Activated T-cell treated with anti-CD3 and anti-CD28 coated beads, Interleukin-2, amount 50 U/mL, for 72 hours (primary cell): ENCODE data around the gene DOCK1. TPM values are rescaled to one million over a fixed set of nuclear protein-coding genes. Genes with fewer than 3 reads are reported as not detected.

Experiments
- ATAC-seq, 2 donors: fragments of 150-1000 bp; cut with Tn5 transposase; replicated peaks in 1 of 2; 2 replicates each; pipeline ENCODE4 v1.10.0; 2021; ENCODE audit warnings: moderate library complexity in 2 of 2, mild to moderate bottlenecking in 1 of 2
- DNase-seq, 2 donors: peaks; one replicate each; pipeline ENCODE4 v3.0.0; 2021 to 2022; ENCODE audit warnings: mixed read lengths in 1 of 2
- H3K27ac Mint-ChIP-seq: one replicate; pipeline ENCODE4 v1.8.0; 2022; ENCODE audit warnings: mild to moderate bottlenecking, moderate library complexity, mixed read lengths
- H3K27me3 Mint-ChIP-seq: one replicate; pipeline ENCODE4 v1.8.0; 2022; ENCODE audit warnings: low read depth, mixed read lengths
- H3K36me3 Mint-ChIP-seq, 2 donors: one replicate each; pipeline ENCODE4 v1.8.0; 2022; ENCODE audit warnings: mixed read lengths in 2 of 2, mild to moderate bottlenecking in 1 of 2; ENCODE audit not compliant: insufficient read depth in 2 of 2
- H3K4me1 Mint-ChIP-seq: one replicate; pipeline ENCODE4 v1.8.0; 2022; ENCODE audit warnings: low read depth, mixed read lengths
- H3K4me3 Mint-ChIP-seq, 2 donors: one replicate each; pipeline ENCODE4 v1.8.0; 2022; ENCODE audit warnings: mild to moderate bottlenecking in 2 of 2, mixed read lengths in 2 of 2, moderate library complexity in 2 of 2
- H3K9me3 Mint-ChIP-seq, 2 donors: one replicate each; pipeline ENCODE4 v1.8.0; 2022; ENCODE audit warnings: mixed read lengths in 2 of 2
- total RNA-seq, 2 donors: library from RNA; stranded (reverse); gene quantifications; one replicate each; pipeline ENCODE4 v1.2.3, GENCODE V29; 2022

Gene DOCK1
- total RNA-seq, 2 donors from 2014 or later = 0.35 to 0.53 TPM

- no peak overlapping the region for H3K27ac Mint-ChIP-seq
- H3K9me3 Mint-ChIP-seq = no peaks in the 10 kb centered on the region
- H3K4me1 Mint-ChIP-seq = no peaks in the 10 kb centered on the region
- no peaks in the 10 kb centered on the region for H3K36me3 Mint-ChIP-seq
- no peak overlapping the region for H3K4me3 Mint-ChIP-seq
- no peaks in the 10 kb centered on the region for H3K27me3 Mint-ChIP-seq
- ATAC-seq = no peak
- DNase-seq = no peak
Measured at GRCh38 chr10:127174866-127175265, 269.6 kb downstream of the DOCK1 start.

DNA sequence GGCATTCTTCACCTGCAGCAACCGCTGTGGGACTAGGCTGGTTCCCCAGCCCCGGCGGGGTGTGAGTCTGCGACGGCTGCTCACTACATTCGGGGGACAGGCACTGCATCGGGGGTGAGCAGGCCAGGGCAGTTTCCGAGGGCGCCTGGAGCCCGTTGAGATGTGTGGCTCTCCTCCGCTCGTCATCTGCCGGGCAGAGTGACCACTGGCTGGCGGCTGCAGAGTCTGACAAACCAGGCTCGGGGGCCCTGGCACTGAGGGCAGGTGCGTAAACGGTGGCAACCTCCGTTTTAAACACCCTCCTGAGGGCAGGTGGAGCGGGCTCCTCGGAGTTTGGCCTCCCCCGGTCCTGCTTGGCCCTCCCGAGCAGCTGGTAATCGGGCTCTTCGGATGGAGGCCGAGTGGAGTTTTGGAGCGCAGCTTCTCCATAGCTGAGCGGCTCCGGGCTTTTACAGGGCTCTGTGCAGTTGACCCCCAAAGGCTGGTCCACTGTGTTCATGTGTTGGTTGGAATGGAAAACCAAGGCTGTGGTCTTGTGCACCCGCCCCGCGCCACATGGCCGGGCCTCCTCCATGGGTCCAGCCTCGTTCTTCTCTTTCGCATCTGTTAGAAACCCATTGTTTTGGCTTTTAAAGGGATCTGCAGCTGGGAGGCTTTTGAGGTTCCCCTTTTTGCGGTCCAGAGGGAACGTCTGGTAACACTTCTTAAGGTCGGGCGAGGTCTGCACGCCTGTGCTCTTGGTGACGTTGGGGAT is 270.3 kb downstream of the DOCK1 start:
- H3K27ac Mint-ChIP-seq = no peak overlapping the region
- H3K9me3 Mint-ChIP-seq = no peaks in the 10 kb centered on the region
- no peak overlapping the region for H3K4me3 Mint-ChIP-seq
- ATAC-seq (no peak), DNase-seq (no peak)
- no peaks in the 10 kb centered on the region for H3K27me3 Mint-ChIP-seq
- no peaks in the 10 kb centered on the region for H3K36me3 Mint-ChIP-seq
- no peaks in the 10 kb centered on the region for H3K4me1 Mint-ChIP-seq

DNA sequence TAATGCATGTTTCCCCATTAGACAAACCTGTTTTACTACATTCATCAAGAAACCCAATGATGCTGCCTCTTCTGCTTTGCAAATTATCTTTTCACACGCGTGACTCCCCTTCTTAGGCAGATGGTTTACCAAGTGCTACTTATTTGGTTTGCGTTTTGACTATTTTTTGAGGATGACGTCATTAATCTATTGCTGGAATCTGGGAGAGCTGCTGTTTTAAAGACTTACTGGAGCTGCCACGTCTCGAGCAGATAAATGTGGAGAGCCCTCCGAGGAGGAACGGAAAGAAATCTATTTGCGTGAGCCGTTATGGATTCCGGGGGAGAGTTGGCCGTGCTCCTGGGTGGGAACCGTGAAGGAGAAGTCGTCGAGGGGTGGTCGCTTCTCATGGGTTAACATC is 271.4 kb downstream of the DOCK1 start:
- H3K4me1 Mint-ChIP-seq = no peaks in the 10 kb centered on the region
- H3K36me3 Mint-ChIP-seq = no peaks in the 10 kb centered on the region
- no peak for DNase-seq
- ATAC-seq = no peak
- no peak overlapping the region for H3K27ac Mint-ChIP-seq
- no peaks in the 10 kb centered on the region for H3K27me3 Mint-ChIP-seq
- H3K4me3 Mint-ChIP-seq = no peak overlapping the region
- H3K9me3 Mint-ChIP-seq = no peaks in the 10 kb centered on the region

GRCh38 chr10:127179612-127180250 is 274.5 kb downstream of the DOCK1 start:
- no peaks in the 10 kb centered on the region for H3K36me3 Mint-ChIP-seq
- no peaks in the 10 kb centered on the region for H3K27me3 Mint-ChIP-seq
- peaks cover 1 to 2% of the 10 kb centered on the region in 2 donors for H3K9me3 Mint-ChIP-seq
- H3K27ac Mint-ChIP-seq = no peak overlapping the region
- no peak for ATAC-seq
- H3K4me1 Mint-ChIP-seq = no peaks in the 10 kb centered on the region
- H3K4me3 Mint-ChIP-seq = no peak overlapping the region
- no peak for DNase-seq

GRCh38 chr10:127182161-127182560 is 276.9 kb downstream of the DOCK1 start:
- Mint-ChIP-seq H3K36me3 (no peaks in the 10 kb centered on the region), H3K4me1 (no peaks in the 10 kb centered on the region), H3K27ac (no peak overlapping the region), H3K4me3 (no peak overlapping the region), H3K27me3 (no peaks in the 10 kb centered on the region), H3K9me3 (peaks cover 4 to 7% of the 10 kb centered on the region in 2 donors)
- DNase-seq (no peak), ATAC-seq (no peak)

GRCh38 chr10:127184582-127184981 is 279.4 kb downstream of the DOCK1 start:
- Mint-ChIP-seq H3K9me3 (peaks cover 4 to 7% of the 10 kb centered on the region in 2 donors), H3K27me3 (no peaks in the 10 kb centered on the region), H3K27ac (no peak overlapping the region), H3K4me1 (no peaks in the 10 kb centered on the region), H3K4me3 (no peak overlapping the region), H3K36me3 (no peaks in the 10 kb centered on the region)
- DNase-seq (no peak), ATAC-seq (no peak)

DNA sequence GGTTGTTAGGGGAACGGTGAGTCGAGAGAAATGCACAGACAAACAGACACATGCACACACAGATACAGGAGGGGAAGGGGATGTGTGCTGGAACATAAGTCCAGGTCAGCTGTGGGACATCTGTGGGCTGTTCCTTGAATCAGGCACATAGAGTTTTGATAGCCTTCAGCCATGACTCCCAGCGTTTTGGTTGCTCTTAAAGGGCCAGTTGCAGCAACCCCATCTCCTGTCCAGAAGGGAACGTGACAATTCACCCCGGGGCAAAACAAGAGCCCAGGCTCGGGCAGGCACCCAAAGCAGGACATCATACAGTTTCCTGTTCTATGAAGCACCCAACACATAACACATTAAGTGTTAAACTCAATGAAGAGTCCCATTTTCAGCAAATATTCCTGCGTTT is 281.6 kb downstream of the DOCK1 start:
- H3K9me3 Mint-ChIP-seq = peaks cover 4 to 7% of the 10 kb centered on the region in 2 donors

DNA sequence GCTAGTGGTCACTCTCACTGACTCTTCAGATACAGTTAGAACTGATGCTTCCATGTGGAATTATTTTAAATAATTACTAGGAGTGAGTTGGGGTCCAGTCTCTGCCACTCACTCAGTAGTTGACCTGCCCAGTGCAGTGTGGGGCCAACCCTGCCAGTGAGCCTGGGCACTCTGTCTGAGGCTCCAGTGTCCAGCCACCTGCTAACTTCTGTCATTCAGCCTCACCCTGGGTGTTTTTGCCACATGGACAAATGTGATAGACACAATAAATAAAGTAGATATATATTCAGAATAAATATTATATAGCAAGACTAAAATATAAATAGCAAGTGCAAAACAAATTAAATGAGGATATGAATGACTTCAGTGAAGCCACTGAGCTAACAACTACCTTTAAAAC is 284.0 kb downstream of the DOCK1 start:
- no peak overlapping the region for H3K4me3 Mint-ChIP-seq
- no peaks in the 10 kb centered on the region for H3K4me1 Mint-ChIP-seq
- H3K9me3 Mint-ChIP-seq = peaks cover 4 to 7% of the 10 kb centered on the region in 2 donors
- peaks cover 22% of the 10 kb centered on the region for H3K27me3 Mint-ChIP-seq
- no peak for DNase-seq
- no peak overlapping the region for H3K27ac Mint-ChIP-seq
- no peaks in the 10 kb centered on the region for H3K36me3 Mint-ChIP-seq
- ATAC-seq = no peak

More for the DNA sequence above, 281.6 kb downstream of the DOCK1 start:
- DNase-seq (no peak), ATAC-seq (no peak)
- no peaks in the 10 kb centered on the region for H3K36me3 Mint-ChIP-seq
- peaks cover 9% of the 10 kb centered on the region for H3K27me3 Mint-ChIP-seq
- H3K4me1 Mint-ChIP-seq = no peaks in the 10 kb centered on the region
- H3K27ac Mint-ChIP-seq = no peak overlapping the region
- no peak overlapping the region for H3K4me3 Mint-ChIP-seq

GRCh38 chr10:127190427-127190826 is 285.2 kb downstream of the DOCK1 start:
- Mint-ChIP-seq H3K36me3 (no peaks in the 10 kb centered on the region), H3K9me3 (peaks cover 2 to 4% of the 10 kb centered on the region in 2 donors)

DNA sequence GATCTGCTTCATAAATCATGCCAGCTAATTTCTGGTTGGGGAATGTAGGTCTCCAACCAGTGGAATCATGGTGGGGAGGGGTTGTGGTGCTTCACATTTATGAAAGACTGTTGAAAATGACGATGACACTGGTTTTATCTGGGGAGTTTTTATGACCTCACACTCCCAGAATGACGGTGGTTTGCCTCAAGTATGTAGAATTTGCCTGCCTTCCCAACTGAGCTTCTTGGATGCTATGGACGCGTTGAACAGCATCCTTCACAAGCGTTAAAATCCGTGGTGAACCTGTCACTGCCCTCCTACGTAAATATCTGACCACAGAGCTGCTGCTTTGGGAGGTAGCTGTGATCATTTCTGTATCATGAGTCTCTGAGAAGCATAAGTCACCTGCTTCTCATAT is 287.9 kb downstream of the DOCK1 start:
- H3K27me3 Mint-ChIP-seq = peaks cover 44% of the 10 kb centered on the region
- DNase-seq = no peak
- no peaks in the 10 kb centered on the region for H3K4me1 Mint-ChIP-seq
- H3K36me3 Mint-ChIP-seq = no peaks in the 10 kb centered on the region
- H3K27ac Mint-ChIP-seq = no peak overlapping the region
- ATAC-seq = no peak
- no peaks in the 10 kb centered on the region for H3K9me3 Mint-ChIP-seq
- H3K4me3 Mint-ChIP-seq = no peak overlapping the region

More at GRCh38 chr10:127190427-127190826, 285.2 kb downstream of the DOCK1 start:
- DNase-seq (no peak), ATAC-seq (no peak)
- no peak overlapping the region for H3K4me3 Mint-ChIP-seq
- H3K4me1 Mint-ChIP-seq = no peaks in the 10 kb centered on the region
- no peak overlapping the region for H3K27ac Mint-ChIP-seq
- peaks cover 30% of the 10 kb centered on the region for H3K27me3 Mint-ChIP-seq

DNA sequence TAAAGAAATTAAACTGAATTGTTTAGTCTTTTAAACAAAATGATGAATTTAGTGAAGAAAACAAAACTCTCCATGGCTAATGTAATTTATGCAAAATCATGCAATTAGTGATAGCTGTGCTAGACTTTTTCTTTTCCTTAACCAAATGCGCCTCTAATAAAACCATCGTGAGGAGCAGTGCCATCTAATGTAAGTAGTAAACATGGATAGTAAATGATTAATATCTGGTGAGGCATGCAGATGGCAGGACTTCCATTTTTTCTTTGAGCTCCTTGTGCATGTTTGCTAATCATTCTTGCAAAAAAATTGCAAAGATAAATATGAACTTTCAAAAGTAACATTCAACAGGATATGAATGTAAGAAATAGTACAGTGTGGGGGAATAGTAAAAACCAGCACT is 288.9 kb downstream of the DOCK1 start:
- Mint-ChIP-seq H3K27me3 (peaks cover 52% of the 10 kb centered on the region), H3K4me3 (no peak overlapping the region), H3K4me1 (no peaks in the 10 kb centered on the region), H3K9me3 (no peaks in the 10 kb centered on the region), H3K36me3 (no peaks in the 10 kb centered on the region), H3K27ac (no peak overlapping the region)
- ATAC-seq = no peak
- no peak for DNase-seq

DNA sequence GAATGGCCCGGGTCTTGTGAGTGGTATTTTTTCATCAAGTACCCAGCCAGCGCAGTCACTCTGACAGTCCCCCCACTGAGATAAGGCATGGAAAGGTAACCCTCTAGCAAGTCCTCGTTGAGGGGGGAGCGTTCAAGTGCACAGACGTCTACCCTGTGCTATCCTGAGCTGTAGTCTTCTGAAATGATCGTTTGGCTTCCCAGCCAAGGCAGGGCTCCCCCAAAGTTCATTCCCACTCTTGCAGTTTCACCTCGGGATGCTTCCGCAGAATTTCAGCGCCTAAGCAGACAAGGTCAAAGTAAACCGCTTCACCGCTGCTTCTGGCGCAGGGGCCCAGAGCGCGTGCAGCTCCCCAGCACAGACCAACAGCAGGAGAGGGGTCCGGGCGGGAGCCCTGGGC is 289.4 kb downstream of the DOCK1 start:
- Mint-ChIP-seq H3K4me1 (no peaks in the 10 kb centered on the region), H3K36me3 (no peaks in the 10 kb centered on the region), H3K27ac (no peak overlapping the region), H3K4me3 (no peak overlapping the region), H3K27me3 (peaks cover 52% of the 10 kb centered on the region), H3K9me3 (no peaks in the 10 kb centered on the region)
- DNase-seq = no peak
- ATAC-seq = no peak

GRCh38 chr10:127195041-127195506 is 289.8 kb downstream of the DOCK1 start:
- H3K27ac Mint-ChIP-seq = no peak overlapping the region
- H3K9me3 Mint-ChIP-seq = no peaks in the 10 kb centered on the region
- H3K4me3 Mint-ChIP-seq = no peak overlapping the region
- ATAC-seq (no peak), DNase-seq (peak in 1 of 2 donors; percentile 1)
- no peaks in the 10 kb centered on the region for H3K36me3 Mint-ChIP-seq
- no peaks in the 10 kb centered on the region for H3K4me1 Mint-ChIP-seq
- H3K27me3 Mint-ChIP-seq = peaks cover 52% of the 10 kb centered on the region
